ENCODE data around the gene TUBGCP6.

The TUBGCP6 gene

GRCh38 chr22:50178871-50179869, 65.7 kb downstream of the TUBGCP6 start:
- Histone ChIP-seq H3K4me3 (ENCODE audit: low read depth, low read length) (no peak overlapping the region), H3K9ac (ENCODE audit: low read depth, low read length) (no peak overlapping the region), H3K36me3 (ENCODE audit: control insufficient read depth, insufficient read depth, low read length) (peaks cover 6% of the 10 kb centered on the region), H3K27me3 (ENCODE audit: control insufficient read depth, insufficient read depth, low read length) (no peaks in the 10 kb centered on the region), H3K4me1 (ENCODE audit: control insufficient read depth, insufficient read depth, low read length) (no peaks in the 10 kb centered on the region), H3K9me3 (ENCODE audit: control insufficient read depth, insufficient read depth, low read length) (no peaks in the 10 kb centered on the region)

DNA sequence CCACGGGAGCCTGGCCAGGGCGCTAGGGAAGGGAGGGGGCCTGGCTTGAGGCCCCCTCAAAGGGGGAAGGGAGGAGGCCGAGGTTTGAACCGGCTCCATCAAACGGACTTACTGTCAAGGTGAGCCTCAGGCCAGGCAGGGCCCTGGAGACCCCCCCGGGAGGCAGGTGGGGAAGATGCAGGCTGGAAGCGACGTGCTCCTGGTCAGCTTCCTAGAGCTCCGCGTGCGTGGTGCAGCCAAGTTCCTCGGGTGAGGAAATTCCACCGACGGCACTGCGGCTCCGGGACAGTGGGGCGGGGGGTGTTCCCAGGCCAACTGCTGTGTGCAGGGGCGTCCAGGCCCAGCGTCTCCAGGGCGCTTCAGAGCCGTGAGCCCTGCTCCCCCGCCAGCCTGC, 66.4 kb downstream of the TUBGCP6 start:
- Histone ChIP-seq H3K9me3 (ENCODE audit: control insufficient read depth, insufficient read depth, low read length) (no peaks in the 10 kb centered on the region), H3K27me3 (ENCODE audit: control insufficient read depth, insufficient read depth, low read length) (no peaks in the 10 kb centered on the region), H3K4me3 (ENCODE audit: low read depth, low read length) (no peak overlapping the region), H3K4me1 (ENCODE audit: control insufficient read depth, insufficient read depth, low read length) (no peaks in the 10 kb centered on the region), H3K9ac (ENCODE audit: low read depth, low read length) (no peak overlapping the region), H3K36me3 (ENCODE audit: control insufficient read depth, insufficient read depth, low read length) (peaks cover 6% of the 10 kb centered on the region)

GRCh38 chr22:50177537-50178470, 67.0 kb downstream of the TUBGCP6 start:
- H3K27me3 ChIP-seq (ENCODE audit: control insufficient read depth, insufficient read depth, low read length): no peaks in the 10 kb centered on the region
- H3K36me3 ChIP-seq (ENCODE audit: control insufficient read depth, insufficient read depth, low read length): peaks cover 6% of the 10 kb centered on the region
- no peaks in the 10 kb centered on the region for H3K9me3 ChIP-seq (ENCODE audit: control insufficient read depth, insufficient read depth, low read length)
- no peaks in the 10 kb centered on the region for H3K4me1 ChIP-seq (ENCODE audit: control insufficient read depth, insufficient read depth, low read length)
- no peak overlapping the region for H3K9ac ChIP-seq (ENCODE audit: low read depth, low read length)
- no peak overlapping the region for H3K4me3 ChIP-seq (ENCODE audit: low read depth, low read length)

DNA sequence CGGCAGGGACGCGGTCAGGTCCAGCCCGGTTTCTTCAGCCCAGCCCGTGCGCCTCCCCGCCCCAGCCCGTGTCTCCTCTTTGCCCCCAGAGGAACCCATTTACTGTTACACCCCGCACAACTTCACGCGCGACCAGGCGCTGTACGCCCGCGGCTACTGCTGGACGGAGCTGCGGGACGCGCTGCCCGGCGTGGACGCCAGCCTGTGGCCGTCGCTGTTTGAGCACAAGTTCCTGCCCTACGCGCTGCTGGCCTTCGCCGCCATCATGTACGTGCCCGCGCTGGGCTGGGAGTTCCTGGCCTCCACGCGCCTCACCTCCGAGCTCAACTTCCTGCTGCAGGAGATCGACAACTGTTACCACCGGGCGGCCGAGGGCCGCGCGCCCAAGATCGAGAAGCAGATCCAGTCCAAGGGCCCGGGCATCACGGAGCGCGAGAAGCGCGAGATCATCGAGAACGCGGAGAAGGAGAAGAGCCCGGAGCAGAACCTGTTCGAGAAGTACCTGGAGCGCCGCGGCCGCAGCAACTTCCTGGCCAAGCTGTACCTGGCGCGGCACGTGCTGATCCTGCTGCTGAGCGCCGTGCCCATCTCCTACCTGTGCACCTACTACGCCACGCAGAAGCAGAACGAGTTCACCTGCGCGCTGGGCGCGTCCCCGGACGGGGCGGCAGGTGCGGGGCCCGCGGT, 67.8 kb downstream of the TUBGCP6 start:
- Histone ChIP-seq H3K36me3 (ENCODE audit: control insufficient read depth, insufficient read depth, low read length) (peaks cover 6% of the 10 kb centered on the region), H3K4me1 (ENCODE audit: control insufficient read depth, insufficient read depth, low read length) (no peaks in the 10 kb centered on the region), H3K27me3 (ENCODE audit: control insufficient read depth, insufficient read depth, low read length) (no peaks in the 10 kb centered on the region), H3K9me3 (ENCODE audit: control insufficient read depth, insufficient read depth, low read length) (no peaks in the 10 kb centered on the region), H3K9ac (ENCODE audit: low read depth, low read length) (no peak overlapping the region), H3K4me3 (ENCODE audit: low read depth, low read length) (no peak overlapping the region)

- Histone ChIP-seq H3K27me3 (ENCODE audit: control insufficient read depth, insufficient read depth, low read length) (peaks cover 2% of the 10 kb centered on the region), H3K4me3 (ENCODE audit: low read depth, low read length) (no peak overlapping the region), H3K36me3 (ENCODE audit: control insufficient read depth, insufficient read depth, low read length) (peaks cover 6% of the 10 kb centered on the region), H3K9ac (ENCODE audit: low read depth, low read length) (no peak overlapping the region), H3K9me3 (ENCODE audit: control insufficient read depth, insufficient read depth, low read length) (no peaks in the 10 kb centered on the region), H3K4me1 (ENCODE audit: control insufficient read depth, insufficient read depth, low read length) (no peaks in the 10 kb centered on the region)
Measured at GRCh38 chr22:50175921-50176849, 68.6 kb downstream of the TUBGCP6 start.

DNA sequence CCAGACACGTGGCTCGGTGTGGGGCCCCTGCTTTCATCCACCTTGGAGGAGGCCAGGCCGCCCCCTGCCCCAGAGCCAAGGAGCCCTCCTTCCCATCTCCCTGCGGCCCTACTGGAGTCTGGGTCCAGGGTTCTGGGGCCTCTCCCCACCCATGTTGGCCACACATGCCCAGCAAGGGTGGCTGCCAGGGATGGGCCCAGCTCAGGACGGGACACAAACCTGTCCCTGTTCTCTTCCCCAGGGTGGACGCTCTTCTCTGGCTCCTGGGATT, 69.7 kb downstream of the TUBGCP6 start:
- no peak overlapping the region for H3K9ac ChIP-seq (ENCODE audit: low read depth, low read length)
- H3K4me3 ChIP-seq (ENCODE audit: low read depth, low read length): no peak overlapping the region
- no peaks in the 10 kb centered on the region for H3K4me1 ChIP-seq (ENCODE audit: control insufficient read depth, insufficient read depth, low read length)

GRCh38 chr22:50174382-50175190, 70.2 kb downstream of the TUBGCP6 start:
- Histone ChIP-seq H3K4me1 (ENCODE audit: control insufficient read depth, insufficient read depth, low read length) (no peaks in the 10 kb centered on the region), H3K4me3 (ENCODE audit: low read depth, low read length) (no peak overlapping the region), H3K9ac (ENCODE audit: low read depth, low read length) (no peak overlapping the region), H3K27me3 (ENCODE audit: control insufficient read depth, insufficient read depth, low read length) (peaks cover 2% of the 10 kb centered on the region), H3K36me3 (ENCODE audit: control insufficient read depth, insufficient read depth, low read length) (peaks cover 6% of the 10 kb centered on the region), H3K9me3 (ENCODE audit: control insufficient read depth, insufficient read depth, low read length) (no peaks in the 10 kb centered on the region)

More for the DNA sequence above, 69.7 kb downstream of the TUBGCP6 start:
- H3K27me3 ChIP-seq (ENCODE audit: control insufficient read depth, insufficient read depth, low read length): peaks cover 2% of the 10 kb centered on the region
- no peaks in the 10 kb centered on the region for H3K9me3 ChIP-seq (ENCODE audit: control insufficient read depth, insufficient read depth, low read length)
- H3K36me3 ChIP-seq (ENCODE audit: control insufficient read depth, insufficient read depth, low read length): peaks cover 6% of the 10 kb centered on the region

- H3K9me3 ChIP-seq (ENCODE audit: control insufficient read depth, insufficient read depth, low read length): no peaks in the 10 kb centered on the region
- H3K27me3 ChIP-seq (ENCODE audit: control insufficient read depth, insufficient read depth, low read length): peaks cover 5% of the 10 kb centered on the region
- no peak overlapping the region for H3K4me3 ChIP-seq (ENCODE audit: low read depth, low read length)
- no peaks in the 10 kb centered on the region for H3K4me1 ChIP-seq (ENCODE audit: control insufficient read depth, insufficient read depth, low read length)
- H3K9ac ChIP-seq (ENCODE audit: low read depth, low read length): no peak overlapping the region
- peaks cover 2% of the 10 kb centered on the region for H3K36me3 ChIP-seq (ENCODE audit: control insufficient read depth, insufficient read depth, low read length)
Measured at GRCh38 chr22:50173983-50174355, 70.9 kb downstream of the TUBGCP6 start.

GRCh38 chr22:50173311-50173982, 71.4 kb downstream of the TUBGCP6 start:
- Histone ChIP-seq H3K27me3 (ENCODE audit: control insufficient read depth, insufficient read depth, low read length) (peaks cover 9% of the 10 kb centered on the region), H3K9ac (ENCODE audit: low read depth, low read length) (no peak overlapping the region), H3K9me3 (ENCODE audit: control insufficient read depth, insufficient read depth, low read length) (no peaks in the 10 kb centered on the region), H3K36me3 (ENCODE audit: control insufficient read depth, insufficient read depth, low read length) (peaks cover 2% of the 10 kb centered on the region), H3K4me1 (ENCODE audit: control insufficient read depth, insufficient read depth, low read length) (no peaks in the 10 kb centered on the region), H3K4me3 (ENCODE audit: low read depth, low read length) (no peak overlapping the region)

DNA sequence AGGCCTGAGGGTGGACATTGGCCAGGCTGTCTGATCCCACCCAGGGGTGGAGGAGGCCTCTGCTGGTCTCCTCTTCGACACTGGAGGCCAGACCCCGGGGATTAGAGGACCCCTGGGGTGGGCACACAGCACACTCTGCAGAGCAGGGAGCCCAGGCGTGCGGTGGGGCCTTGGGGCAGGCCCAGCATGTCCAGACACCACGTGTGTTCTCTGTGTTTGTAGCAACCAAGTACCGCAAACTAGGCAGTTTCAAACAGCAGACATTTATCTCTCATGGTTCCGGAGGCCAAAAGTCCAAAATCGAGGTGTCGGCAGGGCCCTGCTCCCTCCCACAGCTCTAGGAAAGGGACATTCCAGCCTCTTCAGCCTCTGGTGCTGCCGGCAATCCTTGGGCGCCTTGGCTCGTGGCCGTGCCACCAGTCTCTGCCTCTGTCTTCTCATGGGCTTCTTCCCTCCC, 72.8 kb downstream of the TUBGCP6 start:
- Histone ChIP-seq H3K4me3 (ENCODE audit: low read depth, low read length) (no peak overlapping the region), H3K9me3 (ENCODE audit: control insufficient read depth, insufficient read depth, low read length) (no peaks in the 10 kb centered on the region), H3K9ac (ENCODE audit: low read depth, low read length) (no peak overlapping the region), H3K36me3 (ENCODE audit: control insufficient read depth, insufficient read depth, low read length) (peaks cover 2% of the 10 kb centered on the region), H3K4me1 (ENCODE audit: control insufficient read depth, insufficient read depth, low read length) (no peaks in the 10 kb centered on the region), H3K27me3 (ENCODE audit: control insufficient read depth, insufficient read depth, low read length) (peaks cover 11% of the 10 kb centered on the region)

Measured in iPS-15b (cell line).